HG02973 (cell line): Measurements from ENCODE around the gene PDC.
A peak's percentile ranks its signal among the peaks of the same experiment; 100 is the strongest.

Experiments used
- ATAC-seq: cut with Tn5 transposase; IDR thresholded peaks from one replicate; pipeline ENCODE4 v1.9.1; 2021; ENCODE audit warnings: moderate library complexity; ENCODE audit not compliant: unreplicated experiment

PDC gene

GRCh38 chr1:186461014-186461413 is at the start of gene PDC:
Gene PDC (minus strand): TSS chr1:186461114. CDS start chr1:186449459, 11,655 bp downstream.
- no peak for ATAC-seq

- ATAC-seq, result no peak
These were observed 42.3 kb upstream of the PDC start for GRCh38 chr1:186503190-186503589.

GRCh38 chr1:186502087-186502486 is 41.2 kb upstream of the PDC start:
- ATAC-seq, result peak; percentile 50

GRCh38 chr1:186500804-186501203 is 39.9 kb upstream of the PDC start:
- no peak for ATAC-seq

- ATAC-seq, result no peak
These were observed 38.7 kb upstream of the PDC start for GRCh38 chr1:186499571-186499970.

- ATAC-seq, result no peak
These were observed 37.9 kb upstream of the PDC start for GRCh38 chr1:186498695-186499389.

- no peak for ATAC-seq
These were observed 37.2 kb upstream of the PDC start for GRCh38 chr1:186498071-186498470.

- ATAC-seq, result no peak
These were observed 36.7 kb upstream of the PDC start for GRCh38 chr1:186497651-186498050.

- ATAC-seq, result no peak
These were observed 35.4 kb upstream of the PDC start for GRCh38 chr1:186496171-186496851.

GRCh38 chr1:186494832-186495271 is 33.9 kb upstream of the PDC start:
- ATAC-seq, result peak; percentile 68

- no peak for ATAC-seq
These were observed 31.8 kb upstream of the PDC start for GRCh38 chr1:186492531-186493291.

GRCh38 chr1:186491336-186491735 is 30.4 kb upstream of the PDC start:
- no peak for ATAC-seq

GRCh38 chr1:186487163-186487562 is 26.2 kb upstream of the PDC start:
- no peak for ATAC-seq

GRCh38 chr1:186486061-186486460 is 25.1 kb upstream of the PDC start:
- no peak for ATAC-seq

GRCh38 chr1:186483561-186483960 is 22.6 kb upstream of the PDC start:
- ATAC-seq, result no peak

GRCh38 chr1:186482661-186483255 is 21.8 kb upstream of the PDC start:
- peak; percentile 81 for ATAC-seq

- no peak for ATAC-seq
These were observed 20.5 kb upstream of the PDC start for GRCh38 chr1:186481303-186481888.

- no peak for ATAC-seq
These were observed 18.2 kb upstream of the PDC start for GRCh38 chr1:186479162-186479561.

- no peak for ATAC-seq
These were observed 15.5 kb upstream of the PDC start for GRCh38 chr1:186476264-186477040.

- ATAC-seq, result no peak
These were observed 13.3 kb upstream of the PDC start for GRCh38 chr1:186474208-186474607.
